Right lobe of liver (tissue), 4 donors: ENCODE measurements around the gene ZAR1L.

Experiments
- POLR2A ChIP-seq: fragments of 450-650 bp; IDR thresholded peaks from one replicate; pipeline ENCODE4 v1.6.1; 2017; ENCODE audit warnings: antibody characterized with exemption, mild to moderate bottlenecking
- TF ChIP-seq, protein P1 (sequence below), 4 donors: fragments of 200-600 bp in 3 of 4; fragments of 450-650 bp in 1 of 4; IDR thresholded peaks; one replicate each; pipeline versions ENCODE4 v1.5.1 to v1.8.0; 2016 to 2022; ENCODE audit warnings: antibody characterized with exemption in 4 of 4, mild to moderate bottlenecking in 2 of 4
- donor health status: DM: no; HTN: no; CAD: no.
- donor health status: DM: no; HTN: no; CAD: no.
- donor health status: DM: no; HTN: yes; CAD: no.

DNA sequence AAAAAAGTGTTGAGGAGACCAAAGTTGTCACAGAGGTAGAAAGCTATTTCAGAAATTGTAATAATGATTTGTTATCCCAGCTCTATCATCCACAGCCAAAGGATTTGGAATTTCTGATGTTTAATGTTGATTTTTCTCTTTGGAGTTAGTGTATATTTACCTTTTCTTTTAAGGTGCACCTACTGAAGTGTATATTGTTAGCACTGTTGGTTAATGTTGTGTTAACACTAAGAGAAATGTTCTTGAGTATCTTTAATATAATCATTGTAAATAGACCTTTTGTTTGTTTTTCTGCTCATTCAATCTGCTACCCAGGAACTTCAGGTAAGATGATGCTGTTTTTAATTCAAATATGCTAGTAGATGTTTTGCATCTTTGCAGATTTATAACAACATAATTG, 57.5 kb downstream of the ZAR1L start:
- TF ChIP-seq, protein P1, sequence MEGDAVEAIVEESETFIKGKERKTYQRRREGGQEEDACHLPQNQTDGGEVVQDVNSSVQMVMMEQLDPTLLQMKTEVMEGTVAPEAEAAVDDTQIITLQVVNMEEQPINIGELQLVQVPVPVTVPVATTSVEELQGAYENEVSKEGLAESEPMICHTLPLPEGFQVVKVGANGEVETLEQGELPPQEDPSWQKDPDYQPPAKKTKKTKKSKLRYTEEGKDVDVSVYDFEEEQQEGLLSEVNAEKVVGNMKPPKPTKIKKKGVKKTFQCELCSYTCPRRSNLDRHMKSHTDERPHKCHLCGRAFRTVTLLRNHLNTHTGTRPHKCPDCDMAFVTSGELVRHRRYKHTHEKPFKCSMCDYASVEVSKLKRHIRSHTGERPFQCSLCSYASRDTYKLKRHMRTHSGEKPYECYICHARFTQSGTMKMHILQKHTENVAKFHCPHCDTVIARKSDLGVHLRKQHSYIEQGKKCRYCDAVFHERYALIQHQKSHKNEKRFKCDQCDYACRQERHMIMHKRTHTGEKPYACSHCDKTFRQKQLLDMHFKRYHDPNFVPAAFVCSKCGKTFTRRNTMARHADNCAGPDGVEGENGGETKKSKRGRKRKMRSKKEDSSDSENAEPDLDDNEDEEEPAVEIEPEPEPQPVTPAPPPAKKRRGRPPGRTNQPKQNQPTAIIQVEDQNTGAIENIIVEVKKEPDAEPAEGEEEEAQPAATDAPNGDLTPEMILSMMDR (IDR thresholded peaks at IDR 0.05) = no peak
- no peak for TF ChIP-seq POLR2A
